ENCODE measurements around the gene TMC3.

Gene TMC3

DNA sequence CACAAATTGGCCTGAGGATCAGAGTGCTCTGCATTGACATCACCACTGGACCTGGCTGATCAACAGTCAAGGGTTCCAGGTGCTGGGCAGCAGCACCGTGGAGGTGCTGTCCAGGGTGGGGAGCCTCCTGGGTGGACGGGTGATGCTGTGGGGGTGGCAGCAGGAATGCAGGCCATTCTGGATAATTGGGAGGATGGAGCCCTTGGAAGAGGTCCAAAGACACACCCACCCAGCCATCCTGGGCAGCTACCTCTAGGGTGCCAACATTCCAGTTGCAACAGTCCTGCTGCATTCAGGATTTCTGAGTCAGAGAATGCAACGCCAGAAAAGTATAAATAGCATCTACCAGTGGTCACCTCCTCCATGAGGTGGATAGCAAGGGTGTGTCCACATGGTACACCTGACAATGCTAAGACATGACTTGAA, 76.9 kb downstream of the TMC3 start:
- H3K27ac ChIP-seq, result no peak overlapping the region

DNA sequence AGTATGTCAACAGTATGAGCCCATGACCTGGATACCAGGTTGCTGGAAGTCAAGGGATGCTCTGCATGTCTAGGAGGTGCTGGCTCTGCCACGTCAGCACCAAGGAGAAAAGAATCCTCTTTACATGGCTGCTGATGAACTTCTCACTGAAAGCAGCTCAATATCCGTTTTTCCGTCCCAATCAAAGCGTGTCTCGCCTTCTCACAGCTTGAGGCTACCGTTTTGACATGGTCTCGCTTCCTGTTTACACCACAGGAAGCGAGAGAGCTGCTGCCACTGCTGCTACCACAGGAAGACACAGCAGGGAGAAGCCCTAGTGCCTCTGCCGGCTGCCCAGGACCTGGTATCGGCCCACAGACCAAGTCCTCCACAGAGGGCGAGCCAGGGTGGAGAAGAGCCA, 77.3 kb downstream of the TMC3 start:
- TF ChIP-seq, protein P1, sequence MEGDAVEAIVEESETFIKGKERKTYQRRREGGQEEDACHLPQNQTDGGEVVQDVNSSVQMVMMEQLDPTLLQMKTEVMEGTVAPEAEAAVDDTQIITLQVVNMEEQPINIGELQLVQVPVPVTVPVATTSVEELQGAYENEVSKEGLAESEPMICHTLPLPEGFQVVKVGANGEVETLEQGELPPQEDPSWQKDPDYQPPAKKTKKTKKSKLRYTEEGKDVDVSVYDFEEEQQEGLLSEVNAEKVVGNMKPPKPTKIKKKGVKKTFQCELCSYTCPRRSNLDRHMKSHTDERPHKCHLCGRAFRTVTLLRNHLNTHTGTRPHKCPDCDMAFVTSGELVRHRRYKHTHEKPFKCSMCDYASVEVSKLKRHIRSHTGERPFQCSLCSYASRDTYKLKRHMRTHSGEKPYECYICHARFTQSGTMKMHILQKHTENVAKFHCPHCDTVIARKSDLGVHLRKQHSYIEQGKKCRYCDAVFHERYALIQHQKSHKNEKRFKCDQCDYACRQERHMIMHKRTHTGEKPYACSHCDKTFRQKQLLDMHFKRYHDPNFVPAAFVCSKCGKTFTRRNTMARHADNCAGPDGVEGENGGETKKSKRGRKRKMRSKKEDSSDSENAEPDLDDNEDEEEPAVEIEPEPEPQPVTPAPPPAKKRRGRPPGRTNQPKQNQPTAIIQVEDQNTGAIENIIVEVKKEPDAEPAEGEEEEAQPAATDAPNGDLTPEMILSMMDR (IDR thresholded peaks at IDR 0.05), result no peak
- Histone ChIP-seq H3K9me3 (ENCODE audit: control insufficient read depth, low read length) (no peaks in the 10 kb centered on the region), H3K4me3 (ENCODE audit: low read depth, low read length) (no peak overlapping the region), H3K27me3 (ENCODE audit: control insufficient read depth, insufficient read depth, low read length) (no peaks in the 10 kb centered on the region), H3K4me2 (ENCODE audit: low read length) (no peak overlapping the region), H3K36me3 (ENCODE audit: control insufficient read depth, insufficient read depth, low read length) (no peaks in the 10 kb centered on the region), H3K27ac (peak overlapping the region; percentile 29), H3K9ac (no peak overlapping the region), H2AFZ (no peak overlapping the region), H3K79me2 (no peaks in the 10 kb centered on the region), H3K4me1 (no peaks in the 10 kb centered on the region)

More for the DNA sequence above, 76.9 kb downstream of the TMC3 start:
- Histone ChIP-seq H3K4me2 (ENCODE audit: low read length) (no peak overlapping the region), H3K4me3 (ENCODE audit: low read depth, low read length) (no peak overlapping the region), H3K9me3 (ENCODE audit: control insufficient read depth, low read length) (no peaks in the 10 kb centered on the region), H2AFZ (no peak overlapping the region), H3K79me2 (no peaks in the 10 kb centered on the region), H3K27me3 (ENCODE audit: control insufficient read depth, insufficient read depth, low read length) (no peaks in the 10 kb centered on the region), H3K4me1 (no peaks in the 10 kb centered on the region), H3K9ac (no peak overlapping the region), H3K36me3 (ENCODE audit: control insufficient read depth, insufficient read depth, low read length) (no peaks in the 10 kb centered on the region)
- TF ChIP-seq, protein P1 (IDR thresholded peaks at IDR 0.05), result no peak

DNA sequence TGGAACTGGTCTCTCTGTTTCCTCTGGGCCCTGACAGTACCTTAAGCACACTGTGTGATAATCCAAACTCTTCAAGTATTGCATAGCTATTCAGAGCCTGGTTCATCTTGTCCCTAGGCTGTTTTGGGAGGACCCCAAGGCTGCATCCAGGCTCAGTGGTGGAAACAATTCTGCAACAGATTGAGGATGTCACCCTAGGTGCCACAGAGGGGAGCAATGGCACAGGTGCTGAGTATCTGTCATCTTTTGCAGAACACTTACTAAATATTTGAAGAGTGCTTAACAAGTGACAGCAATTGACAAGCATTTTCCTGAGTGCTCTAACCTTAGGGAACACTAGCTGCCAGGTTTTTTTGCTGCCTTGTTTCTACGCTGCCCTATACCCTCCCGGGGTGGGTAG, 77.8 kb downstream of the TMC3 start:
- Histone ChIP-seq H3K27ac (peak overlapping the region; percentile 29), H3K9ac (no peak overlapping the region), H3K4me2 (ENCODE audit: low read length) (no peak overlapping the region), H3K4me1 (no peaks in the 10 kb centered on the region), H3K9me3 (ENCODE audit: control insufficient read depth, low read length) (no peaks in the 10 kb centered on the region), H3K4me3 (ENCODE audit: low read depth, low read length) (no peak overlapping the region), H3K36me3 (ENCODE audit: control insufficient read depth, insufficient read depth, low read length) (no peaks in the 10 kb centered on the region), H3K27me3 (ENCODE audit: control insufficient read depth, insufficient read depth, low read length) (no peaks in the 10 kb centered on the region), H3K79me2 (no peaks in the 10 kb centered on the region), H2AFZ (no peak overlapping the region)
- TF ChIP-seq, protein P1 (IDR thresholded peaks at IDR 0.05), result no peak

DNA sequence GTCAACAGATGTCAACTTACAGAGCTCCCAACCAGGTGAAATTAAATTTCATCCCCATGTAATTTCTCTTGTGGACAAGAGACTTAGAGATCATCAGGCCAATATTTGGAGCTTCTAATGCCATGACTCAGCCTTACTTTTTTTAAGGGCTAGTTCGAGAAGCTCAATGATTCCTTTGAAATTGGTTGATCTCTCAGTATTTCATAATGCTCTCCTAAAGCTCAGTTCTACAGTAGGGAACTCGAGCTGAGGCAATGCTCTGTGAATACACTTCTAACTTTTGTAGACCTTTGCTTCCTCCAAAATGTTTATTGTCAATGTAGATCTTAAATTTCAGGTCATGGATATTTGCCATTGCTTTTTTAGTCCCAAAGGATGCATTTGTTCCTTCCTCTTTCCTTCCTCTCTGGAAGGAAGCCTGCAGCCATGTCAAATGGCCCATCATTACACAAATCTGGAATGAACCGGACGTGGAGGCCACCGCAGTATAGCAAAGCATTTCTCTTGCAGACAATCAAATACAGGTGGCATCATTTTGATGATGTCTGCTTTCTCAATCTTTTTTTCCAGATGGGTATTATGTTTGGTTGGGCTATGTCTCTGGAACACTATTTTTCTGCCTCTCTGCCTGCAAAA, 78.4 kb downstream of the TMC3 start:
- Histone ChIP-seq H2AFZ (no peak overlapping the region), H3K27ac (peak overlapping the region; percentile 11), H3K9me3 (ENCODE audit: control insufficient read depth, low read length) (no peaks in the 10 kb centered on the region), H3K4me3 (ENCODE audit: low read depth, low read length) (no peak overlapping the region), H3K79me2 (no peaks in the 10 kb centered on the region), H3K9ac (no peak overlapping the region), H3K27me3 (ENCODE audit: control insufficient read depth, insufficient read depth, low read length) (no peaks in the 10 kb centered on the region), H3K4me1 (no peaks in the 10 kb centered on the region), H3K36me3 (ENCODE audit: control insufficient read depth, insufficient read depth, low read length) (no peaks in the 10 kb centered on the region), H3K4me2 (ENCODE audit: low read length) (no peak overlapping the region)
- TF ChIP-seq, protein P1 (IDR thresholded peaks at IDR 0.05), result no peak

DNA sequence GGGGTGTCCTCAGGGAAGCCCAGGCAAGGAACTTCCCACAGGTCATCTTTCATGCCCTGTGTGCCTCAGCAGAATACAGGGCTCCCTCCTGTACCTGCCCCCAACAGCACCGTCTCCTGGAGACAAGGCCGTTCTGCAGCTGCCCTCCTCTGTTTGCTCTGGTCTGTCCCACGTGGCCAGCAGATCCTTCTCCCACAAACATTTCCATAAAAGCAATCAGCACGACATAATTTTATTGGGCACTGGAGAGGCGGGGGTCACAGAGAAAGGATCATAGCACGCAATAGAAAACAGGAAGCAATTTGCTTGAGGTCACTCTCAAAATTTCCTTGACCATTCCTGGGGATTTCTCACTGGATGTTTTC, 79.5 kb downstream of the TMC3 start:
- no peaks in the 10 kb centered on the region for H3K79me2 ChIP-seq
- H3K27ac ChIP-seq, result no peak overlapping the region
- H3K4me3 ChIP-seq (ENCODE audit: low read depth, low read length), result no peak overlapping the region
- H3K36me3 ChIP-seq (ENCODE audit: control insufficient read depth, insufficient read depth, low read length), result no peaks in the 10 kb centered on the region
- TF ChIP-seq, protein P1 (IDR thresholded peaks at IDR 0.05), result no peak
- no peaks in the 10 kb centered on the region for H3K4me1 ChIP-seq
- no peaks in the 10 kb centered on the region for H3K27me3 ChIP-seq (ENCODE audit: control insufficient read depth, insufficient read depth, low read length)
- no peaks in the 10 kb centered on the region for H3K9me3 ChIP-seq (ENCODE audit: control insufficient read depth, low read length)
- H3K9ac ChIP-seq, result no peak overlapping the region
- H3K4me2 ChIP-seq (ENCODE audit: low read length), result no peak overlapping the region
- no peak overlapping the region for H2AFZ ChIP-seq
